Measurements from ENCODE around the gene SRP68.

SRP68 gene

DNA sequence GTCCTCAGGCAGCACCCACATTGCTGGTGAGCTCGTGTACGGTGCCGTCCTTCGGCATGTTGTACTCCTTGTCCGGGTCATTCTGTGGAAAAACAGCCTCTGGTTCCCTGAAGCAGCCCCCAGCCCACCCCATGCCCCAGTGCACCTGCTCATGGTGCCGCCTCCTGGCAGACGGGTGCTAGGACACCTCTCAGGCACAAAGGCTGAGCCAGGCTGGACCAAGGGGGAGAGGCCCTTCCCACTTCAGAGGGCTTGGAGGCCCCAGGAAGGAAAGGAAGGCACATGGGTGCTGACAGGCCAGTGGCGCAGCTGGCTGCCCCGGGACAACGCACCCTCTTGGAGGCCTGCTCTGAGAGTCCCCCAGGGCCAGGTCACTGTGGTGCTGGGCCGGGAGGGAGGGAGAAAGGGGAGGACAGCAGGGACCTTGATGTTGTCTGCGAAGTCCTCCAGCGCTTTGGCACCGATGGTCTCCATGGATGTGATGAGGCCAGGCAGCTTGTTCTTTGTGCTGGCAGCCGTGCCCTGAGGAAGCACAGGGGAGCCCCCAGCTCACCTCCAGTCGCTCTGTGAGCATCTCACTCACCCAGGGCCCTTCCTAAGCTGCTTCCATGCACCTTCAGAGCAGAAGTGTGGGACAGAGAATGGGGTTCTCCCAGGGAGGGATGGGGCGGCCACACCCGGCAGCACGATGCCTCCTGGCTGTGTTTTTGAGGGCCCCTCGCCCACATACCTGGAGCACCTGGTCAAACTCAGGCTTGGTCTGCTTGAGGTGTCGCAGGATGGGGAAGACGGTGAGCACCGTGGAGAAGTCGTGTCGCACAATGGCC, 15.9 kb upstream of the SRP68 start:
- Histone ChIP-seq H4K5ac (ENCODE audit: low read length) (no peak overlapping the region), H3K27ac (ENCODE audit: low read depth, low read length) (no peak overlapping the region), H3K18ac (ENCODE audit: low read length) (no peak overlapping the region), H3K9ac (ENCODE audit: low read length) (no peak overlapping the region), H3K4me2 (ENCODE audit: low read length) (no peak overlapping the region), H3K27me3 (ENCODE audit: insufficient read depth, low read length, poor library complexity) (no peaks in the 10 kb centered on the region), H3K4ac (ENCODE audit: low read depth, low read length) (no peak overlapping the region), H3K4me3 (ENCODE audit: low read length) (no peak overlapping the region), H4K8ac (ENCODE audit: low read depth, low read length) (no peak overlapping the region), H2BK15ac (replicated peaks; ENCODE audit: low read depth) (no peak overlapping the region), H3K23ac (ENCODE audit: low read length) (no peak overlapping the region), H3K4me1 (ENCODE audit: control insufficient read depth, low read depth, low read length) (no peaks in the 10 kb centered on the region), H2BK120ac (ENCODE audit: low read depth, low read length) (no peak overlapping the region), H3K36me3 (ENCODE audit: control insufficient read depth, insufficient read depth, low read length) (peaks cover 19% of the 10 kb centered on the region), H2AK5ac (ENCODE audit: low read length) (no peak overlapping the region), H2BK5ac (ENCODE audit: low read length) (no peak overlapping the region), H3K79me1 (ENCODE audit: low read length) (peaks cover 2% of the 10 kb centered on the region), H3K56ac (ENCODE audit: low read length) (no peak overlapping the region), H3K79me2 (ENCODE audit: control insufficient read depth, insufficient read depth, low read length) (no peaks in the 10 kb centered on the region)
- WGBS (ENCODE audit: extremely low coverage, insufficient coverage, low lambda C conversion rate) = no CpG with 5 or more reads among the region's 25 CpGs
- no peak for DNase-seq

DNA sequence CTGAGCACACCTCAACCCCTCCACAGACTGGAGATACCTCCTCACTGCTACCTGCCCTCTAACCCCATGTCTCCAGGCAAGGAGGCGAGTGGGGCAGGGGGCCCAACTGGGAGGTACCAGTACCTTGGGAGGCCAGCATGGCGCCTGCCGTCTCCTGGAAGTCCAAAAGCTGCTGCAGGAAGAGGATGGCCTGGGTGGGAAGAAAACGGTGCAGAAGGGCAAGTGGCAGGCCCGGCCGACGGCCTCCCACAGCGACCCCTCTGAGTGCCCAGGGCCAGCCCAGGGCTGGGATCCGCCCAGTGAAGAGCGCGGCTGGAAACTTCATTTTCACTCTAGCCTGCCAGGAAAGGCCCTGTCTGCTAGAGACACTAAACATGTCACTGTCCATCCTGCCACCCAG, 15.2 kb upstream of the SRP68 start:
- Histone ChIP-seq H3K36me3 (ENCODE audit: control insufficient read depth, insufficient read depth, low read length) (peaks cover 17% of the 10 kb centered on the region), H2BK5ac (ENCODE audit: low read length) (no peak overlapping the region), H4K8ac (ENCODE audit: low read depth, low read length) (no peak overlapping the region), H2AK5ac (ENCODE audit: low read length) (no peak overlapping the region), H3K23ac (ENCODE audit: low read length) (no peak overlapping the region), H3K27me3 (ENCODE audit: insufficient read depth, low read length, poor library complexity) (no peaks in the 10 kb centered on the region), H3K4me2 (ENCODE audit: low read length) (no peak overlapping the region), H3K4me3 (ENCODE audit: low read length) (no peak overlapping the region), H3K18ac (ENCODE audit: low read length) (no peak overlapping the region), H3K27ac (ENCODE audit: low read depth, low read length) (no peak overlapping the region), H3K79me1 (ENCODE audit: low read length) (peaks cover 2% of the 10 kb centered on the region), H3K79me2 (ENCODE audit: control insufficient read depth, insufficient read depth, low read length) (no peaks in the 10 kb centered on the region), H4K5ac (ENCODE audit: low read length) (no peak overlapping the region), H3K56ac (ENCODE audit: low read length) (no peak overlapping the region), H3K4me1 (ENCODE audit: control insufficient read depth, low read depth, low read length) (no peaks in the 10 kb centered on the region), H2BK120ac (ENCODE audit: low read depth, low read length) (no peak overlapping the region), H2BK15ac (replicated peaks; ENCODE audit: low read depth) (no peak overlapping the region), H3K4ac (ENCODE audit: low read depth, low read length) (no peak overlapping the region), H3K9ac (ENCODE audit: low read length) (no peak overlapping the region)
- no peak for DNase-seq
- WGBS (ENCODE audit: extremely low coverage, insufficient coverage, low lambda C conversion rate) = no CpG with 5 or more reads among the region's 11 CpGs

DNA sequence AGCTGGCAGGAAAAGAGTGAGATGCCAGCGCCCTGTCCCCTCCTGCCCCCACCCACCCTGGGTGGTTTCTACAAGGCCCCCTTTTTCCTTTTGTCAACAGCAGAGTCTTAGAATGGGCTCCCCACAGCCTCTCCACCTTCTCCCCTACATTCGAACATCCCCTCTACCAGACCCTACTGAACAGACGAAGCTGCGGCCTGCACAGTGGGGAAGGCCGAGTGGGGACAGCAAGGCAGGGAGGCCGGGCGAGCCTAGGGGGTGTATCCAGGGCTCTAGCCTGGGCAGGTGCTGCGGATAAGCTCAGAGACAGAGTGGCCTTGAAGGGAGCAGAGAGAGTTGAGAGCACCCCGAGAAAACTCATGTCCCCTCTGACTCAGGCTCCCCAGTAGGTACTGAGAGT, 14.1 kb upstream of the SRP68 start:
- H2BK5ac ChIP-seq (ENCODE audit: low read length) = no peak overlapping the region
- no peak overlapping the region for H3K4ac ChIP-seq (ENCODE audit: low read depth, low read length)
- H2BK120ac ChIP-seq (ENCODE audit: low read depth, low read length) = no peak overlapping the region
- H3K56ac ChIP-seq (ENCODE audit: low read length) = no peak overlapping the region
- no peak overlapping the region for H3K9ac ChIP-seq (ENCODE audit: low read length)
- no peak overlapping the region for H2AK5ac ChIP-seq (ENCODE audit: low read length)
- no peak overlapping the region for H3K18ac ChIP-seq (ENCODE audit: low read length)
- no peaks in the 10 kb centered on the region for H3K27me3 ChIP-seq (ENCODE audit: insufficient read depth, low read length, poor library complexity)
- H3K36me3 ChIP-seq (ENCODE audit: control insufficient read depth, insufficient read depth, low read length) = peaks cover 17% of the 10 kb centered on the region
- no peak overlapping the region for H4K5ac ChIP-seq (ENCODE audit: low read length)
- H3K79me2 ChIP-seq (ENCODE audit: control insufficient read depth, insufficient read depth, low read length) = no peaks in the 10 kb centered on the region
- no peak overlapping the region for H3K23ac ChIP-seq (ENCODE audit: low read length)
- no peak overlapping the region for H3K4me2 ChIP-seq (ENCODE audit: low read length)
- no peaks in the 10 kb centered on the region for H3K4me1 ChIP-seq (ENCODE audit: control insufficient read depth, low read depth, low read length)
- no peak overlapping the region for H3K27ac ChIP-seq (ENCODE audit: low read depth, low read length)
- no peak for DNase-seq
- H2BK15ac ChIP-seq (replicated peaks; ENCODE audit: low read depth) = no peak overlapping the region
- H3K4me3 ChIP-seq (ENCODE audit: low read length) = no peak overlapping the region
- no peaks in the 10 kb centered on the region for H3K79me1 ChIP-seq (ENCODE audit: low read length)
- no CpG with 5 or more reads among the region's 9 CpGs for WGBS (ENCODE audit: extremely low coverage, insufficient coverage, low lambda C conversion rate)
- H4K8ac ChIP-seq (ENCODE audit: low read depth, low read length) = no peak overlapping the region

DNA sequence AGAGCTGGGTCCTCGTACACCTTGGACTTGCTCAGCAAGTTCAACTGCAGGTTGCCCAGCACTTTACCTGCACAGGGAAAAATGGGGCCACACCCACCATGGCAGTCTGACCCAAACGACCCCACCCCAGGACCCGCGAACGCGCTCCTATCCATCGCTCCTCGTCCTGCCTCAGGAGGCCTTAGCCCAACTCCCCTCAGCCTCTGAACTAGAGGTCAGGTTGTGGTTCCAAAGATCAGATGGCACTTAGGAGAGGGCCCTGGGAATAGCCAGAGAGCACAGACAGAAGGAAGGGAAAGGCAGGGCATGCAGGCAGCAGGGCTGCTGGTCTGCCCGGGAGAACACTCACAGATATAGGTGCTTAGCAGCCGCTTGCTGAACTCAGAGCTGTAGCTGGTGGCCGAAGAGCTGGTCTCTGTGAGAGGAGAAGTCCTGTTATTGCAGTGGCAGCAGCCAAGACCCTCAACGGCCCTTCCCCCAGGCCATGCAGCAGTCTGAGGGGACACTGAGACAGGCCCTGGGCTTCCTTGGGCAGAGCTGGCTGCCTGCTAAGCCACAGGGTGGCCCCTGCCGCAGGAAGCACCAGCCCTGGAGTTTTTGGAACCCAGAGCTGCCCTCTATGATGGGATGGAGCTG, 13.5 kb upstream of the SRP68 start:
- Histone ChIP-seq H3K9ac (ENCODE audit: low read length) (no peak overlapping the region), H3K79me2 (ENCODE audit: control insufficient read depth, insufficient read depth, low read length) (no peaks in the 10 kb centered on the region), H2BK5ac (ENCODE audit: low read length) (no peak overlapping the region), H3K27me3 (ENCODE audit: insufficient read depth, low read length, poor library complexity) (no peaks in the 10 kb centered on the region), H2BK15ac (replicated peaks; ENCODE audit: low read depth) (no peak overlapping the region), H3K4ac (ENCODE audit: low read depth, low read length) (no peak overlapping the region), H3K36me3 (ENCODE audit: control insufficient read depth, insufficient read depth, low read length) (peaks cover 15% of the 10 kb centered on the region), H3K27ac (ENCODE audit: low read depth, low read length) (no peak overlapping the region), H3K18ac (ENCODE audit: low read length) (no peak overlapping the region), H3K56ac (ENCODE audit: low read length) (no peak overlapping the region), H3K79me1 (ENCODE audit: low read length) (no peaks in the 10 kb centered on the region), H2BK120ac (ENCODE audit: low read depth, low read length) (no peak overlapping the region), H3K4me1 (ENCODE audit: control insufficient read depth, low read depth, low read length) (peaks cover under 1% of the 10 kb centered on the region), H3K23ac (ENCODE audit: low read length) (no peak overlapping the region), H4K8ac (ENCODE audit: low read depth, low read length) (no peak overlapping the region), H3K4me3 (ENCODE audit: low read length) (no peak overlapping the region), H2AK5ac (ENCODE audit: low read length) (no peak overlapping the region), H4K5ac (ENCODE audit: low read length) (no peak overlapping the region), H3K4me2 (ENCODE audit: low read length) (no peak overlapping the region)
- whole genome bisulfite sequencing (ENCODE audit: extremely low coverage, insufficient coverage, low lambda C conversion rate) = no CpG with 5 or more reads among the region's 13 CpGs
- DNase-seq = no peak

DNA sequence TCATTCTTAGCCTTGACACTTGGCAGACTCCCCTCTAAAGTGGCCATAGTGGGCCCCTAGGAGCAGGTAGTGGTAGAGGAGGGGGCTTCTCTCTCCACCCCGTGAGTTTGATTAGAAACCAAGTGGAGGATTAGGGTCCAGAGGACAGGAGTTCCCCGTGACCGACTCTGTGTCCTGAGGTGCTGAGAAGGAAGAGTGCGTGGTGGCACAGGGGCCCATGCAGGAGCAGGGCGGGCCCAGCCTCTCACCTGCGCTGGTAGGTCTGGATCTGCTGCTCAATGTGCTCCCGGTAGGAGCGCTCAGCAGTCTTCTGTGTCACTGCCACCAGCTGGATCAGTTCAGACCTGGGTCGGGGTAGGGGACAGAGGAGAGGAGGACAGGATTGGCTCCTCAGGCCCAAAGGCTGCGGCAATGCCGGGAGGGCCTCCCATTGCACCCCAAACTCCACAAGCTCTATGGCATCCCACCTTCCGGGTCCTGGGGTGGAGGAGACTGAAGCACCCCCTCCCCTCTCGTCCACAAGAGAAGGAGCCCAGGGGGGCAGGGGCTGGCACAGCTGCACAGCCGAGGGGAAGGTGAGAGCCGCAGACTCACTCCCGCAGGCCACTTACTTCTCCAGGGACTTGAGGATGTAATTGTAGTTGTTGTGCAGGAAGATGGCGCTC, 12.9 kb upstream of the SRP68 start:
- Histone ChIP-seq H2BK15ac (replicated peaks; ENCODE audit: low read depth) (no peak overlapping the region), H2AK5ac (ENCODE audit: low read length) (no peak overlapping the region), H3K79me2 (ENCODE audit: control insufficient read depth, insufficient read depth, low read length) (no peaks in the 10 kb centered on the region), H3K36me3 (ENCODE audit: control insufficient read depth, insufficient read depth, low read length) (peaks cover 15% of the 10 kb centered on the region), H3K56ac (ENCODE audit: low read length) (no peak overlapping the region), H3K4me1 (ENCODE audit: control insufficient read depth, low read depth, low read length) (peaks cover 6% of the 10 kb centered on the region), H4K5ac (ENCODE audit: low read length) (no peak overlapping the region), H3K4me3 (ENCODE audit: low read length) (no peak overlapping the region), H2BK5ac (ENCODE audit: low read length) (no peak overlapping the region), H3K27me3 (ENCODE audit: insufficient read depth, low read length, poor library complexity) (no peaks in the 10 kb centered on the region), H3K4me2 (ENCODE audit: low read length) (no peak overlapping the region), H4K8ac (ENCODE audit: low read depth, low read length) (no peak overlapping the region), H2BK120ac (ENCODE audit: low read depth, low read length) (no peak overlapping the region), H3K4ac (ENCODE audit: low read depth, low read length) (no peak overlapping the region), H3K23ac (ENCODE audit: low read length) (no peak overlapping the region), H3K9ac (ENCODE audit: low read length) (no peak overlapping the region), H3K18ac (ENCODE audit: low read length) (no peak overlapping the region), H3K27ac (ENCODE audit: low read depth, low read length) (no peak overlapping the region), H3K79me1 (ENCODE audit: low read length) (no peaks in the 10 kb centered on the region)
- no CpG with 5 or more reads among the region's 17 CpGs for WGBS (ENCODE audit: extremely low coverage, insufficient coverage, low lambda C conversion rate)
- no peak for DNase-seq
